ENCODE data around the gene OR5AK2. TPM values are rescaled to one million over a fixed set of nuclear protein-coding genes. Genes with fewer than 3 reads are reported as not detected.

Gene OR5AK2
- total and polyA plus RNA-seq, 2 donors (not counting 3 experiments of a cell fraction or from before 2014, with no cell fraction given): not detected

GRCh38 chr11:56977314-56977713, 11.4 kb upstream of the OR5AK2 start:
- TF ChIP-seq, protein P1, sequence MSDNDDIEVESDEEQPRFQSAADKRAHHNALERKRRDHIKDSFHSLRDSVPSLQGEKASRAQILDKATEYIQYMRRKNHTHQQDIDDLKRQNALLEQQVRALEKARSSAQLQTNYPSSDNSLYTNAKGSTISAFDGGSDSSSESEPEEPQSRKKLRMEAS (IDR thresholded peaks at IDR 0.05; ENCODE audit: insufficient read depth, insufficient read length): no peak
- TF ChIP-seq CTCF (IDR thresholded peaks at IDR 0.05; ENCODE audit: extremely low read depth in 1 of 2, insufficient read depth in 1 of 2, low read depth in 1 of 2, low read length in 2 of 2) (no peak), JUN (IDR thresholded peaks at IDR 0.05; ENCODE audit: borderline replicate concordance, insufficient read depth, insufficient read length, low read depth) (no peak), EZH2 (IDR thresholded peaks at IDR 0.05; ENCODE audit: borderline replicate concordance, low read depth, low read length, severe bottlenecking) (no peak), MYC (IDR thresholded peaks at IDR 0.05; ENCODE audit: low read depth, low read length) (no peak), POLR2A (IDR thresholded peaks at IDR 0.05; ENCODE audit: low read depth, low read length) (no peak), GATA2 (IDR thresholded peaks at IDR 0.05; ENCODE audit: insufficient read depth, insufficient read length, low read depth, low read length) (no peak), FOS (IDR thresholded peaks at IDR 0.05; ENCODE audit: borderline replicate concordance, insufficient read depth, low read length) (no peak), POLR2AphosphoS5 (IDR thresholded peaks at IDR 0.05; ENCODE audit: insufficient read depth, low read depth, low read length) (no peak)
- CTCF ChIA-PET: no interaction called here
- Histone ChIP-seq H3K4me1 (ENCODE audit: control insufficient read depth, extremely low read depth, insufficient read depth, low read length) (no peaks in the 10 kb centered on the region), H3K9ac (replicated peaks; ENCODE audit: extremely low read depth, insufficient read depth, low read length) (no peak overlapping the region), H3K27me3 (ENCODE audit: control insufficient read depth in 2 of 2, insufficient read depth in 2 of 2, low read length in 2 of 2) (no peaks in the 10 kb centered on the region), H3K9me1 (replicated peaks; ENCODE audit: control insufficient read depth, extremely low read depth, insufficient read depth, low read length) (no peaks in the 10 kb centered on the region), H3K4me2 (ENCODE audit: insufficient read depth, low read length) (no peak overlapping the region), H3K79me2 (ENCODE audit: control insufficient read depth, insufficient read depth, low read length) (no peaks in the 10 kb centered on the region), H4K20me1 (replicated peaks; ENCODE audit: control insufficient read depth, extremely low read depth, insufficient read depth, low read length) (no peaks in the 10 kb centered on the region), H3K27ac (ENCODE audit: insufficient read depth, low read depth, low read length) (no peak overlapping the region), H2AFZ (ENCODE audit: low read depth, low read length) (no peak overlapping the region), H3K9me3 (replicated peaks; ENCODE audit: control insufficient read depth, insufficient read depth, low read length) (no peaks in the 10 kb centered on the region), H3K4me3 (replicated peaks in 1 of 3; ENCODE audit: insufficient read depth in 1 of 3, low read depth in 1 of 3, low read length in 3 of 3) (no peak overlapping the region), H3K36me3 (ENCODE audit: control insufficient read depth in 2 of 2, extremely low read depth in 1 of 2, insufficient read depth in 2 of 2, low read length in 2 of 2) (no peaks in the 10 kb centered on the region)
- dilution Hi-C loops (cut with MboI; ENCODE audit: extremely low pct_ligation_motif_present, low sequenced_read_pairs) (no loop called here), intact Hi-C loops (cut with micrococcal nuclease) (no loop called here)
- BruUV-seq (replicated peaks): no TSS peak
- POLR2A ChIA-PET: no interaction called here
- FAIRE-seq: no peak
- DNase-seq (ENCODE audit: low read depth, low spot score): no peak

Measured in endothelial cell of umbilical vein (primary cell).